Measurements from ENCODE around the gene MITF. TPM values are rescaled to one million over a fixed set of nuclear protein-coding genes. Genes with fewer than 3 reads are reported as not detected.

Gene MITF
- polyA plus RNA-seq, 1 of the 3 experiments (the other 2 are of a cell fraction) = 1.7 TPM

GRCh38 chr3:69880069-69880640 lies 140.9 kb downstream of the MITF start:
- DNase-seq = no peak
- Histone ChIP-seq H3K79me2 (ENCODE audit: insufficient read depth) (no peaks in the 10 kb centered on the region), H3K27ac (ENCODE audit: low read depth in 2 of 2, low read length in 1 of 2) (no peak overlapping the region), H3K27me3 (ENCODE audit: insufficient read depth) (no peaks in the 10 kb centered on the region), H3F3A (replicated peaks; ENCODE audit: insufficient read depth) (no peaks in the 10 kb centered on the region), H3K4me1 (ENCODE audit: control insufficient read depth in 1 of 2, insufficient read depth in 2 of 2, low read depth in 1 of 2, low read length in 1 of 2) (no peaks in the 10 kb centered on the region), H3K9me2 (no peaks in the 10 kb centered on the region), H3K4me2 (no peak overlapping the region), H3K36me3 (replicated peaks in 1 of 2; ENCODE audit: control insufficient read depth in 1 of 2, insufficient read depth in 2 of 2, low read length in 1 of 2) (no peaks in the 10 kb centered on the region), H4K20me1 (ENCODE audit: insufficient read depth) (no peaks in the 10 kb centered on the region), H3K4me3 (ENCODE audit: low read depth in 2 of 2, low read length in 1 of 2) (no peak overlapping the region), H3K9ac (no peak overlapping the region), H3K9me3 (no peaks in the 10 kb centered on the region), H2AFZ (ENCODE audit: low read depth) (no peak overlapping the region)
- WGBS (ENCODE audit: low lambda C conversion rate) = 77% methylated on average over 4 of the region's 4 CpGs
- ChIA-PET CTCF (interaction anchor here (0.9 kb wide), 1 partner anchor 15 kb away, joined by 3 read pairs; no protein-coding TSS in a partner anchor), POLR2A (no interaction called here)
- TF ChIP-seq TCF12 (IDR thresholded peaks at IDR 0.05) (no peak), SMC3 (IDR thresholded peaks at IDR 0.05; ENCODE audit: low read depth, low read length) (no peak), USF2 (IDR thresholded peaks at IDR 0.05; ENCODE audit: borderline replicate concordance, low read depth, low read length) (no peak), YY1 (IDR thresholded peaks at IDR 0.05; ENCODE audit: low read depth) (no peak), MXI1 (IDR thresholded peaks at IDR 0.05; ENCODE audit: low read depth, low read length) (no peak), MEF2A (IDR thresholded peaks at IDR 0.05; ENCODE audit: borderline replicate concordance, low read depth) (no peak), TAF1 (IDR thresholded peaks at IDR 0.05; ENCODE audit: borderline replicate concordance, low read depth, low read length) (no peak), RXRA (IDR thresholded peaks at IDR 0.05; ENCODE audit: borderline replicate concordance, low read depth) (no peak)
- TF ChIP-seq, protein P1, sequence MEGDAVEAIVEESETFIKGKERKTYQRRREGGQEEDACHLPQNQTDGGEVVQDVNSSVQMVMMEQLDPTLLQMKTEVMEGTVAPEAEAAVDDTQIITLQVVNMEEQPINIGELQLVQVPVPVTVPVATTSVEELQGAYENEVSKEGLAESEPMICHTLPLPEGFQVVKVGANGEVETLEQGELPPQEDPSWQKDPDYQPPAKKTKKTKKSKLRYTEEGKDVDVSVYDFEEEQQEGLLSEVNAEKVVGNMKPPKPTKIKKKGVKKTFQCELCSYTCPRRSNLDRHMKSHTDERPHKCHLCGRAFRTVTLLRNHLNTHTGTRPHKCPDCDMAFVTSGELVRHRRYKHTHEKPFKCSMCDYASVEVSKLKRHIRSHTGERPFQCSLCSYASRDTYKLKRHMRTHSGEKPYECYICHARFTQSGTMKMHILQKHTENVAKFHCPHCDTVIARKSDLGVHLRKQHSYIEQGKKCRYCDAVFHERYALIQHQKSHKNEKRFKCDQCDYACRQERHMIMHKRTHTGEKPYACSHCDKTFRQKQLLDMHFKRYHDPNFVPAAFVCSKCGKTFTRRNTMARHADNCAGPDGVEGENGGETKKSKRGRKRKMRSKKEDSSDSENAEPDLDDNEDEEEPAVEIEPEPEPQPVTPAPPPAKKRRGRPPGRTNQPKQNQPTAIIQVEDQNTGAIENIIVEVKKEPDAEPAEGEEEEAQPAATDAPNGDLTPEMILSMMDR (IDR thresholded peaks at IDR 0.05) = no peak
- TF ChIP-seq, protein P2, sequence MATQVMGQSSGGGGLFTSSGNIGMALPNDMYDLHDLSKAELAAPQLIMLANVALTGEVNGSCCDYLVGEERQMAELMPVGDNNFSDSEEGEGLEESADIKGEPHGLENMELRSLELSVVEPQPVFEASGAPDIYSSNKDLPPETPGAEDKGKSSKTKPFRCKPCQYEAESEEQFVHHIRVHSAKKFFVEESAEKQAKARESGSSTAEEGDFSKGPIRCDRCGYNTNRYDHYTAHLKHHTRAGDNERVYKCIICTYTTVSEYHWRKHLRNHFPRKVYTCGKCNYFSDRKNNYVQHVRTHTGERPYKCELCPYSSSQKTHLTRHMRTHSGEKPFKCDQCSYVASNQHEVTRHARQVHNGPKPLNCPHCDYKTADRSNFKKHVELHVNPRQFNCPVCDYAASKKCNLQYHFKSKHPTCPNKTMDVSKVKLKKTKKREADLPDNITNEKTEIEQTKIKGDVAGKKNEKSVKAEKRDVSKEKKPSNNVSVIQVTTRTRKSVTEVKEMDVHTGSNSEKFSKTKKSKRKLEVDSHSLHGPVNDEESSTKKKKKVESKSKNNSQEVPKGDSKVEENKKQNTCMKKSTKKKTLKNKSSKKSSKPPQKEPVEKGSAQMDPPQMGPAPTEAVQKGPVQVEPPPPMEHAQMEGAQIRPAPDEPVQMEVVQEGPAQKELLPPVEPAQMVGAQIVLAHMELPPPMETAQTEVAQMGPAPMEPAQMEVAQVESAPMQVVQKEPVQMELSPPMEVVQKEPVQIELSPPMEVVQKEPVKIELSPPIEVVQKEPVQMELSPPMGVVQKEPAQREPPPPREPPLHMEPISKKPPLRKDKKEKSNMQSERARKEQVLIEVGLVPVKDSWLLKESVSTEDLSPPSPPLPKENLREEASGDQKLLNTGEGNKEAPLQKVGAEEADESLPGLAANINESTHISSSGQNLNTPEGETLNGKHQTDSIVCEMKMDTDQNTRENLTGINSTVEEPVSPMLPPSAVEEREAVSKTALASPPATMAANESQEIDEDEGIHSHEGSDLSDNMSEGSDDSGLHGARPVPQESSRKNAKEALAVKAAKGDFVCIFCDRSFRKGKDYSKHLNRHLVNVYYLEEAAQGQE (IDR thresholded peaks at IDR 0.05; ENCODE audit: low read depth, low read length) = no peak

DNA sequence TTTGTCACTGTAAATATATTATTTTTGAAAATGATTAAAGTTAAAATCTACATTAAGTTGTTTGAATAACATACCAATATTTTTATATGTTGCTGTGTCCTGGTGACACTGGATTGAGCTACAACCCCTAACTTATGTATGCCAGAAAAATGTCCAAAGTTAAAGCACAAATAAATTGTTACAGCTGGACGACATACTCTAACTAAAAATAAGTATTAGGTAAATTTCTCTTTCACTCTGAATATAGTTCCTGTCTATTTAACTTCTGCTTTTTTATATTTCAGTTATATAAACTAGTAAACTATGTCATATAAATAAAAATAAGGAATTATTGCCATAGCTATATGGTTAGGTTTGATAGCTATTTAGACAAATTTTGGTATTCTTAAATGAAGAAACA lies 141.8 kb downstream of the MITF start:
- Histone ChIP-seq H3K4me2 (no peak overlapping the region), H3K4me1 (ENCODE audit: control insufficient read depth in 1 of 2, insufficient read depth in 2 of 2, low read depth in 1 of 2, low read length in 1 of 2) (no peaks in the 10 kb centered on the region), H3K9me3 (no peaks in the 10 kb centered on the region), H4K20me1 (ENCODE audit: insufficient read depth) (no peaks in the 10 kb centered on the region), H3K9me2 (no peaks in the 10 kb centered on the region), H2AFZ (ENCODE audit: low read depth) (no peak overlapping the region), H3K36me3 (replicated peaks in 1 of 2; ENCODE audit: control insufficient read depth in 1 of 2, insufficient read depth in 2 of 2, low read length in 1 of 2) (no peaks in the 10 kb centered on the region), H3K9ac (no peak overlapping the region), H3K79me2 (ENCODE audit: insufficient read depth) (no peaks in the 10 kb centered on the region), H3F3A (replicated peaks; ENCODE audit: insufficient read depth) (no peaks in the 10 kb centered on the region), H3K27me3 (ENCODE audit: insufficient read depth) (no peaks in the 10 kb centered on the region), H3K4me3 (ENCODE audit: low read depth in 2 of 2, low read length in 1 of 2) (no peak overlapping the region), H3K27ac (ENCODE audit: low read depth in 2 of 2, low read length in 1 of 2) (no peak overlapping the region)
- TF ChIP-seq, protein P2 (IDR thresholded peaks at IDR 0.05; ENCODE audit: low read depth, low read length) = no peak
- TF ChIP-seq NFIC (IDR thresholded peaks at IDR 0.05; ENCODE audit: borderline replicate concordance) = no peak
- WGBS (ENCODE audit: low lambda C conversion rate) = 63% methylated on average over 1 of the region's 1 CpG
- POLR2A ChIA-PET = no interaction called here
- DNase-seq = no peak
- CTCF ChIA-PET = interaction anchor here (0.8 to 1.3 kb wide), 2 partner anchors 13 to 25 kb away, joined by 3 read pairs; no protein-coding TSS in a partner anchor
